Endothelial cell of umbilical vein (primary cell): ENCODE measurements around the gene NFATC3. TPM values are rescaled to one million over a fixed set of nuclear protein-coding genes. Genes with fewer than 3 reads are reported as not detected.

Source experiments
- BruUV-seq: library from RNA; stranded (reverse); fragments of 400-500 nt; replicated peaks from 2 replicates; lab custom pipeline; 2021; lab: Mats Ljungman, UMichigan
- CTCF ChIA-PET: fragments of 300-600, 350-600 bp; sonication (Branson Sonifier 250); formaldehyde crosslinking; loops from one replicate; lab custom pipeline; 2021; ENCODE audit warnings: antibody characterized with exemption, inconsistent platforms; lab: Charles Lee
- POLR2A ChIA-PET: fragments of 300-600, 350-600 bp; sonication (Branson Sonifier 250); formaldehyde crosslinking; loops from one replicate; lab custom pipeline; 2021; ENCODE audit warnings: antibody characterized with exemption, inconsistent platforms; lab: Charles Lee
- DNase-seq: peaks from one replicate; pipeline ENCODE4 v3.0.0-alpha.2; 2011; ENCODE audit warnings: low read depth, low spot score
- FAIRE-seq: peaks from 2 replicates; lab custom pipeline; 2011; peaks lifted over from hg19 to GRCh38; lab: Jason Lieb, UNC
- H2AFZ ChIP-seq: 2 replicates; pipeline ENCODE4 v1.6.0; 2012; ENCODE audit warnings: low read depth, low read length, control low read depth, inconsistent platforms
- H3K27ac ChIP-seq: 2 replicates; pipeline ENCODE4 v1.5.1; 2011; ENCODE audit warnings: low read depth, mild to moderate bottlenecking, control low read depth, low read length, moderate library complexity; ENCODE audit not compliant: insufficient read depth
- H3K27me3 ChIP-seq, 2 experiments: 2 replicates each; pipeline versions ENCODE4 v1.6.0 to v1.6.1; 2011; ENCODE audit warnings: low read length in 2 of 2, mixed read lengths in 1 of 2; ENCODE audit not compliant: control insufficient read depth in 2 of 2, insufficient read depth in 2 of 2
- H3K36me3 ChIP-seq, 2 experiments: 2 replicates in 1 of 2; 3 replicates in 1 of 2; pipeline ENCODE4 v1.5.1; 2011; ENCODE audit warnings: low read length in 2 of 2, mild to moderate bottlenecking in 1 of 2, moderate library complexity in 1 of 2; ENCODE audit not compliant: control insufficient read depth in 2 of 2, insufficient read depth in 2 of 2; ENCODE audit errors: extremely low read depth in 1 of 2
- H3K4me1 ChIP-seq: 3 replicates; pipeline ENCODE4 v1.5.1; 2011; ENCODE audit warnings: mild to moderate bottlenecking, low read length; ENCODE audit not compliant: control insufficient read depth, insufficient read depth; ENCODE audit errors: extremely low read depth
- H3K4me2 ChIP-seq: 2 replicates; pipeline ENCODE4 v1.6.1; 2011; ENCODE audit warnings: low read length, control low read depth, mixed read lengths; ENCODE audit not compliant: insufficient read depth
- H3K4me3 ChIP-seq, 3 experiments: fragments of 200-600 bp in 1 of 3; sonication (generic), shearing (Covaris generic) in 1 of 3; replicated peaks in 1 of 3; 2 replicates each; pipeline ENCODE4 v1.5.1; 2011 to 2016; ENCODE audit warnings: control low read depth in 3 of 3, low read length in 3 of 3, mild to moderate bottlenecking in 2 of 3, inconsistent platforms in 1 of 3, low read depth in 1 of 3, moderate library complexity in 1 of 3; ENCODE audit not compliant: insufficient read depth in 1 of 3
- H3K79me2 ChIP-seq: 2 replicates; pipeline ENCODE4 v1.6.0; 2012; ENCODE audit warnings: low read length, inconsistent platforms; ENCODE audit not compliant: control insufficient read depth, insufficient read depth
- H3K9ac ChIP-seq: replicated peaks from 2 replicates; pipeline ENCODE3; 2011; ENCODE audit warnings: low read length, control low read depth; ENCODE audit not compliant: insufficient read depth; ENCODE audit errors: extremely low read depth
- H3K9me1 ChIP-seq: replicated peaks from 3 replicates; pipeline ENCODE4 v1.6.0; 2011; ENCODE audit warnings: mild to moderate bottlenecking, low read length; ENCODE audit not compliant: control insufficient read depth, insufficient read depth; ENCODE audit errors: extremely low read depth
- H3K9me3 ChIP-seq: replicated peaks from 2 replicates; pipeline ENCODE4 v1.5.1; 2012; ENCODE audit warnings: low read length, inconsistent platforms; ENCODE audit not compliant: control insufficient read depth, insufficient read depth
- H4K20me1 ChIP-seq: replicated peaks from 2 replicates; pipeline ENCODE3; 2011; ENCODE audit warnings: mild to moderate bottlenecking, low read length; ENCODE audit not compliant: control insufficient read depth, insufficient read depth; ENCODE audit errors: extremely low read depth
- EZH2 ChIP-seq: IDR thresholded peaks from 2 replicates; pipeline ENCODE4 v1.6.1; 2012; ENCODE audit warnings: borderline replicate concordance, low read depth, mild to moderate bottlenecking, moderate library complexity, low read length, inconsistent platforms; ENCODE audit not compliant: severe bottlenecking
- FOS ChIP-seq: IDR thresholded peaks from 2 replicates; pipeline ENCODE4 v1.6.1; 2011; ENCODE audit warnings: mild to moderate bottlenecking, low read length, moderate library complexity, borderline replicate concordance; ENCODE audit not compliant: insufficient read depth
- GATA2 ChIP-seq: IDR thresholded peaks from 2 replicates; pipeline ENCODE4 v1.7.0; 2011; ENCODE audit warnings: low read depth, mild to moderate bottlenecking, moderate library complexity, mixed read lengths, low read length; ENCODE audit not compliant: insufficient read length, insufficient read depth
- JUN ChIP-seq: IDR thresholded peaks from 2 replicates; pipeline ENCODE4 v1.6.1; 2011; ENCODE audit warnings: borderline replicate concordance, low read depth; ENCODE audit not compliant: insufficient read length, insufficient read depth
- MYC ChIP-seq: IDR thresholded peaks from one replicate; pipeline ENCODE4 v1.6.1; 2011; ENCODE audit warnings: mild to moderate bottlenecking, low read depth, low read length
- POLR2A ChIP-seq: IDR thresholded peaks from 2 replicates; pipeline ENCODE4 v1.6.1; 2012; ENCODE audit warnings: low read depth, mild to moderate bottlenecking, control low read depth, low read length
- POLR2AphosphoS5 ChIP-seq: IDR thresholded peaks from 2 replicates; pipeline ENCODE4 v1.6.1; 2012; ENCODE audit warnings: low read depth, mild to moderate bottlenecking, control low read depth, low read length, moderate library complexity; ENCODE audit not compliant: insufficient read depth
- dilution Hi-C: fragments of 300-500 bp; cut with MboI; formaldehyde crosslinking; loops from one replicate; pipeline ENCODE4 v1.15.0; 2019; ENCODE audit warnings: low sequenced_read_pairs; ENCODE audit not compliant: extremely low pct_ligation_motif_present
- intact Hi-C: fragments of 100-400 bp; cut with micrococcal nuclease; formaldehyde crosslinking; loops from one replicate; pipeline ENCODE4 v1.10.0; 2022
- polyA plus RNA-seq, 4 experiments: library from polyadenylated mRNA; depleted of rRNA in 3 of 4; stranded (reverse) in 3 of 4; unstranded in 1 of 4; fragments of >200 nt; gene quantifications; 2 replicates each; pipeline versions ENCODE4 v1.2.1 to v1.2.3, GENCODE V29; 2011 to 2012; ENCODE audit warnings: missing spikeins in 1 of 4
- total RNA-seq: library from RNA; stranded (reverse); gene quantifications from 2 replicates; pipeline ENCODE4 v1.2.3, GENCODE V29; 2021
- TF ChIP-seq, protein P1 (sequence below): IDR thresholded peaks from 2 replicates; pipeline ENCODE4 v1.6.1; 2011; ENCODE audit not compliant: insufficient read depth, insufficient read length
- TF ChIP-seq, protein P2 (sequence below), 2 donors: IDR thresholded peaks; 1 replicate in 1 of 2; 2 replicates in 1 of 2; pipeline ENCODE4 v1.5.1; 2011; ENCODE audit warnings: low read length in 2 of 2, mild to moderate bottlenecking in 2 of 2, moderate library complexity in 2 of 2, control low read depth in 1 of 2, inconsistent platforms in 1 of 2, low read depth in 1 of 2; ENCODE audit not compliant: insufficient read depth in 1 of 2; ENCODE audit errors: extremely low read depth in 1 of 2

The NFATC3 gene
- total and polyA plus RNA-seq, 2 donors (not counting 3 experiments of a cell fraction or from before 2014, with no cell fraction given): 15.6 to 33.1 TPM

DNA sequence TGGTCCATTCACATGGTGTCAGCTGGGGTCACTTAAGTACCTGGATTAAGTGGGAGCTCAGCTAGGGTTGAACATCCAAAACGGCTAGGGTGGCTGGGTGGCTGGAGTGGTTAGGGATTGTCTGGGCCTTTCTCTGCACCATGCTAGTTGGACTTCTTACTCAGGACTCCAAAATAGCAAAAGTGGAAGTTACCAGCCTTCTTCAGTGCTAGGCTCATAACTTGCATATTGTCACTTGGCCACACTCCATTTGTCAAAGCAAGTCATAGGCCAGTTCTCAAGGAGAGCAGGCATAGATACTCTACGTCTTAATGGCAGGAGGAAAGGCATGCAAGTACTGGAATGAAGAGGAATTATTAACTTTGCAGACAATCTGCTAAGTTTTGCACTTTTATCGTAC, 81.1 kb downstream of the NFATC3 start:
- Histone ChIP-seq H2AFZ (no peak overlapping the region), H3K4me3 (no peak overlapping the region), H4K20me1 (no peaks in the 10 kb centered on the region), H3K27me3 (no peaks in the 10 kb centered on the region), H3K9me3 (no peaks in the 10 kb centered on the region), H3K4me2 (no peak overlapping the region), H3K27ac (no peak overlapping the region), H3K4me1 (no peaks in the 10 kb centered on the region), H3K9ac (no peak overlapping the region), H3K36me3 (no peaks in the 10 kb centered on the region), H3K79me2 (no peaks in the 10 kb centered on the region), H3K9me1 (no peaks in the 10 kb centered on the region)
- BruUV-seq: no TSS peak
- DNase-seq (no peak), FAIRE-seq (no peak)
- intact Hi-C loops (loop anchor here (5.0 kb wide), 1 partner anchor 39 kb away; no protein-coding TSS in a partner anchor), dilution Hi-C loops (no loop called here)
- TF ChIP-seq, protein P1, sequence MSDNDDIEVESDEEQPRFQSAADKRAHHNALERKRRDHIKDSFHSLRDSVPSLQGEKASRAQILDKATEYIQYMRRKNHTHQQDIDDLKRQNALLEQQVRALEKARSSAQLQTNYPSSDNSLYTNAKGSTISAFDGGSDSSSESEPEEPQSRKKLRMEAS: no peak
- TF ChIP-seq FOS: no peak
- TF ChIP-seq GATA2: no peak
- TF ChIP-seq, protein P2, sequence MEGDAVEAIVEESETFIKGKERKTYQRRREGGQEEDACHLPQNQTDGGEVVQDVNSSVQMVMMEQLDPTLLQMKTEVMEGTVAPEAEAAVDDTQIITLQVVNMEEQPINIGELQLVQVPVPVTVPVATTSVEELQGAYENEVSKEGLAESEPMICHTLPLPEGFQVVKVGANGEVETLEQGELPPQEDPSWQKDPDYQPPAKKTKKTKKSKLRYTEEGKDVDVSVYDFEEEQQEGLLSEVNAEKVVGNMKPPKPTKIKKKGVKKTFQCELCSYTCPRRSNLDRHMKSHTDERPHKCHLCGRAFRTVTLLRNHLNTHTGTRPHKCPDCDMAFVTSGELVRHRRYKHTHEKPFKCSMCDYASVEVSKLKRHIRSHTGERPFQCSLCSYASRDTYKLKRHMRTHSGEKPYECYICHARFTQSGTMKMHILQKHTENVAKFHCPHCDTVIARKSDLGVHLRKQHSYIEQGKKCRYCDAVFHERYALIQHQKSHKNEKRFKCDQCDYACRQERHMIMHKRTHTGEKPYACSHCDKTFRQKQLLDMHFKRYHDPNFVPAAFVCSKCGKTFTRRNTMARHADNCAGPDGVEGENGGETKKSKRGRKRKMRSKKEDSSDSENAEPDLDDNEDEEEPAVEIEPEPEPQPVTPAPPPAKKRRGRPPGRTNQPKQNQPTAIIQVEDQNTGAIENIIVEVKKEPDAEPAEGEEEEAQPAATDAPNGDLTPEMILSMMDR (IDR thresholded peaks at IDR 0.05; ENCODE audit: extremely low read depth in 1 of 2, insufficient read depth in 1 of 2, low read depth in 1 of 2, low read length in 2 of 2): no peak
- TF ChIP-seq POLR2A: no peak
- no peak for TF ChIP-seq POLR2AphosphoS5
- no peak for TF ChIP-seq MYC
- no peak for TF ChIP-seq EZH2
- TF ChIP-seq JUN: no peak
- POLR2A ChIA-PET: no interaction called here
- CTCF ChIA-PET: interaction anchor here (0.9 to 1.6 kb wide), 3 partner anchors 12 to 73 kb away, joined by 4 to 7 read pairs (median 6); no protein-coding TSS in a partner anchor
